Measurements from ENCODE around the gene ABCA9. TPM values are rescaled to one million over a fixed set of nuclear protein-coding genes. Genes with fewer than 3 reads are reported as not detected.

ABCA9 gene
- total RNA-seq, 1 donor from 2014 or later, result 0.16 TPM

GRCh38 chr17:69088643-69089200, 28.0 kb upstream of the ABCA9 start:
- no peaks in the 10 kb centered on the region for H3K36me3 ChIP-seq (ENCODE audit: insufficient read depth, low read length)
- no peaks in the 10 kb centered on the region for H4K20me1 ChIP-seq (ENCODE audit: insufficient read depth, low read length)
- H3K27me3 ChIP-seq (ENCODE audit: insufficient read depth, low read length), result no peaks in the 10 kb centered on the region
- no peaks in the 10 kb centered on the region for H3K9me3 ChIP-seq (ENCODE audit: insufficient read depth, low read depth, low read length)
- TF ChIP-seq EZH2 (IDR thresholded peaks at IDR 0.05; ENCODE audit: insufficient read depth, low read length) (no peak), CTCF (IDR thresholded peaks at IDR 0.05; ENCODE audit: insufficient read depth, low read depth, low read length) (no peak)
- no peaks in the 10 kb centered on the region for H3K27me3 Mint-ChIP-seq (ENCODE audit: low read depth, unreplicated experiment)
- no peak overlapping the region for H3K27ac Mint-ChIP-seq (ENCODE audit: unreplicated experiment)
- no peak for FAIRE-seq
- H3K4me3 Mint-ChIP-seq (ENCODE audit: unreplicated experiment), result no peak overlapping the region
- H3K79me2 ChIP-seq (ENCODE audit: insufficient read depth, low read length), result no peaks in the 10 kb centered on the region
- H2AFZ ChIP-seq (ENCODE audit: low read depth, low read length), result no peak overlapping the region
- H3K4me3 ChIP-seq (ENCODE audit: insufficient read depth, low read depth, low read length), result no peak overlapping the region
- no peaks in the 10 kb centered on the region for H3K4me1 Mint-ChIP-seq (ENCODE audit: low read depth, unreplicated experiment)
- DNase-seq (ENCODE audit: low read depth), result no peak
- no peaks in the 10 kb centered on the region for H3K4me1 ChIP-seq (ENCODE audit: insufficient read depth, low read length)
- no peak overlapping the region for H3K4me2 ChIP-seq (ENCODE audit: low read length)
- H3K36me3 Mint-ChIP-seq (ENCODE audit: low read depth, unreplicated experiment), result no peaks in the 10 kb centered on the region
- no peaks in the 10 kb centered on the region for H3K9me3 Mint-ChIP-seq (ENCODE audit: unreplicated experiment)
- H3K27ac ChIP-seq (ENCODE audit: low read depth, low read length), result no peak overlapping the region
- H3K9ac ChIP-seq (ENCODE audit: low read length), result no peak overlapping the region

- H4K20me1 ChIP-seq (ENCODE audit: insufficient read depth, low read length), result no peaks in the 10 kb centered on the region
- DNase-seq (ENCODE audit: low read depth), result no peak
- no peak overlapping the region for H3K4me3 Mint-ChIP-seq (ENCODE audit: unreplicated experiment)
- no peak overlapping the region for H3K9ac ChIP-seq (ENCODE audit: low read length)
- no peak overlapping the region for H3K27ac Mint-ChIP-seq (ENCODE audit: unreplicated experiment)
- no peak overlapping the region for H3K27ac ChIP-seq (ENCODE audit: low read depth, low read length)
- no peaks in the 10 kb centered on the region for H3K4me1 ChIP-seq (ENCODE audit: insufficient read depth, low read length)
- no peaks in the 10 kb centered on the region for H3K36me3 Mint-ChIP-seq (ENCODE audit: low read depth, unreplicated experiment)
- no peaks in the 10 kb centered on the region for H3K27me3 Mint-ChIP-seq (ENCODE audit: low read depth, unreplicated experiment)
- TF ChIP-seq EZH2 (IDR thresholded peaks at IDR 0.05; ENCODE audit: insufficient read depth, low read length) (no peak), CTCF (IDR thresholded peaks at IDR 0.05; ENCODE audit: insufficient read depth, low read depth, low read length) (no peak)
- no peak overlapping the region for H3K4me3 ChIP-seq (ENCODE audit: insufficient read depth, low read depth, low read length)
- H3K27me3 ChIP-seq (ENCODE audit: insufficient read depth, low read length), result no peaks in the 10 kb centered on the region
- H3K9me3 ChIP-seq (ENCODE audit: insufficient read depth, low read depth, low read length), result peaks cover 4% of the 10 kb centered on the region
- H3K4me1 Mint-ChIP-seq (ENCODE audit: low read depth, unreplicated experiment), result no peaks in the 10 kb centered on the region
- no peak overlapping the region for H3K4me2 ChIP-seq (ENCODE audit: low read length)
- no peaks in the 10 kb centered on the region for H3K79me2 ChIP-seq (ENCODE audit: insufficient read depth, low read length)
- peaks cover 3% of the 10 kb centered on the region for H3K9me3 Mint-ChIP-seq (ENCODE audit: unreplicated experiment)
- FAIRE-seq, result no peak
- no peaks in the 10 kb centered on the region for H3K36me3 ChIP-seq (ENCODE audit: insufficient read depth, low read length)
- no peak overlapping the region for H2AFZ ChIP-seq (ENCODE audit: low read depth, low read length)
These were observed 25.9 kb upstream of the ABCA9 start for GRCh38 chr17:69086641-69087040.

GRCh38 chr17:69084911-69085310, 24.2 kb upstream of the ABCA9 start:
- DNase-seq (ENCODE audit: low read depth) (no peak), FAIRE-seq (no peak)
- Histone ChIP-seq H3K9me3 (ENCODE audit: insufficient read depth, low read depth, low read length) (peaks cover 4% of the 10 kb centered on the region), H3K4me2 (ENCODE audit: low read length) (no peak overlapping the region), H3K27ac (ENCODE audit: low read depth, low read length) (no peak overlapping the region), H4K20me1 (ENCODE audit: insufficient read depth, low read length) (no peaks in the 10 kb centered on the region), H3K27me3 (ENCODE audit: insufficient read depth, low read length) (no peaks in the 10 kb centered on the region), H3K4me3 (ENCODE audit: insufficient read depth, low read depth, low read length) (no peak overlapping the region), H3K9ac (ENCODE audit: low read length) (no peak overlapping the region), H2AFZ (ENCODE audit: low read depth, low read length) (no peak overlapping the region), H3K36me3 (ENCODE audit: insufficient read depth, low read length) (no peaks in the 10 kb centered on the region), H3K4me1 (ENCODE audit: insufficient read depth, low read length) (no peaks in the 10 kb centered on the region), H3K79me2 (ENCODE audit: insufficient read depth, low read length) (no peaks in the 10 kb centered on the region)
- TF ChIP-seq EZH2 (IDR thresholded peaks at IDR 0.05; ENCODE audit: insufficient read depth, low read length) (no peak), CTCF (IDR thresholded peaks at IDR 0.05; ENCODE audit: insufficient read depth, low read depth, low read length) (no peak)
- no peaks in the 10 kb centered on the region for H3K27me3 Mint-ChIP-seq (ENCODE audit: low read depth, unreplicated experiment)
- H3K27ac Mint-ChIP-seq (ENCODE audit: unreplicated experiment), result no peak overlapping the region
- H3K4me1 Mint-ChIP-seq (ENCODE audit: low read depth, unreplicated experiment), result no peaks in the 10 kb centered on the region
- H3K4me3 Mint-ChIP-seq (ENCODE audit: unreplicated experiment), result no peak overlapping the region
- H3K9me3 Mint-ChIP-seq (ENCODE audit: unreplicated experiment), result peaks cover 3% of the 10 kb centered on the region
- no peaks in the 10 kb centered on the region for H3K36me3 Mint-ChIP-seq (ENCODE audit: low read depth, unreplicated experiment)
